Measurements from ENCODE around the gene AMIGO1.
"Not testable (repeated sequence)": the region's sequence is repeated elsewhere in the genome, so short reads cannot be mapped to it uniquely, and the experiment has no call there.

Gene AMIGO1

DNA sequence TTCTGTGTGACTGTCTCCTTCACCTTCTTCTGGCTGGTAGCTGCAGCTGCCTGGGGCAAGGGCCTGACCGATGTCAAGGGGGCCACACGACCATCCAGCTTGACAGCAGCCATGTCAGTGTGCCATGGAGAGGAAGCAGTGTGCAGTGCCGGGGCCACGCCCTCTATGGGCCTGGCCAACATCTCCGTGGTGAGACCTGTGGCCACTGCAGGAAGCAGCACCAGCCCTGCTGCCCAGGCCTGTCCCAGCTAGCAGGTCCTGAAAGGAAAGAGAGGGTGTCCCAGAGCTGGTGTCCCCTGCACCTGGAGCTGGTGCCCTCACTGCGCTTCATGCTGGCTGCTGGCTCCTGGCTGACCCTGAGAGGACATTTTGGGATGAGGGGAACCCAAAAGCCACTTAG is 31.7 kb downstream of the AMIGO1 start:
- TF ChIP-seq ZNF274 (IDR thresholded peaks at IDR 0.05; ENCODE audit: low read depth, low read length) = no peak
- no peak overlapping the region for H3K4me3 ChIP-seq (ENCODE audit: low read length)

DNA sequence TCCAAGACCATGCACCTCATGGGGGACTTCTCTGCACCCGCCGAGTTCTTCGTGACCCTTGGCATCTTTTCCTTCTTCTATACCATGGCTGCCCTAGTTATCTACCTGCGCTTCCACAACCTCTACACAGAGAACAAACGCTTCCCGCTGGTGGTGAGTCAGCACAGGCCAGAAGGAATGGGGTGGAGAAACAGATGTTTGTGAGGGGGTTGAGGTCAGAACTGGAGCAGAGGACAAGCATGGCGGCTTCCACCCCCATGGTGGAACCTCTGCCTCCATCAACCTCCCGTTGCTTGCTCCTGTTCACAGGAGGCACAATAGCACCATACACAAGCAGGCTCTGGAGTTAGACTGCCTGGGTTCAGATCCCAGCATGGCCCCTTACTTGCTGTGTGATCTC is 32.7 kb downstream of the AMIGO1 start:
- TF ChIP-seq ZNF274 (IDR thresholded peaks at IDR 0.05; ENCODE audit: low read depth, low read length) = no peak
- H3K4me3 ChIP-seq (ENCODE audit: low read length) = no peak overlapping the region

- TF ChIP-seq ZNF274 (IDR thresholded peaks at IDR 0.05; ENCODE audit: low read depth, low read length) = no peak
Observed at GRCh38 chr1:109475261-109475660, 34.3 kb downstream of the AMIGO1 start.

GRCh38 chr1:109474697-109475096 is 34.8 kb downstream of the AMIGO1 start:
- TF ChIP-seq ZNF274 (IDR thresholded peaks at IDR 0.05; ENCODE audit: low read depth, low read length) = no peak
- no peak overlapping the region for H3K4me3 ChIP-seq (ENCODE audit: low read length)

More at GRCh38 chr1:109475261-109475660, 34.3 kb downstream of the AMIGO1 start:
- no peak overlapping the region for H3K4me3 ChIP-seq (ENCODE audit: low read length)

DNA sequence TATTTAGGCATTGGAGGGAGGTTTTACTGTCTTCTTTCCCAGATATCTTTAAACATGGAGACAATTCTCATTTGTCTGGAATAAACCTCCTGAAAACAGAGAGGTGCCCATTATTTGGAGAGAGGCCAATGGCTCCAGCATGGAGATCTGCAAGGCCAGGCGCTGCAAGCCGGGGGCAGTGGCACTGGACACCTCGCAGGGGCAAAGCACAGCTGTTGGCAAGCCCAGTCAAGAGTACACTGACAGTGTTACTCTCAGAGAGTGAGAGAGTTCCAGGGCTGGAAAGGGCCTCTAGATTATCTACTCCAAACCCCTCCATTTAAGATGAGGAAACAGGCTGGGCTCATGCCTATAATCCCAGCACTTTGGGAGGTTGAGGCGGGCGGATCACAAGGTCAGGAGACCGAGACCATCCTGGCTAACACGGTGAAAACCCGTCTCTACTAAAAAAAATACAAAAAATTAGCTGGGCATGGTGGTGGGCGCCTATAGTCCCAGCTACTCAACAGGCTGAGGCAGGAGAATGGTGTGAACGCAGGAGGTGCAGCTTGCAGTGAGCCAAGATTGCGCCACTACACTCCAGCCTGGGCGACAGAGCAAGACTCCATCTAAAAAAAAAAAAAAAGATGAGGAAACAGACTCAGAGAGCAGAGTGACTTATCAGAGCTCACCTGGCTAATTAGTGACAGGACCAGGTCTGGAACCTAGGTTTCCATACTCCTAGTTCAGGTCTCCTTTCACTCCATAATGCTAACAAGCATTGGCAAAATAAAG is 36.1 kb downstream of the AMIGO1 start:
- H3K4me3 ChIP-seq (ENCODE audit: low read length) = not testable (repeated sequence)

GRCh38 chr1:109472779-109473178 is 36.7 kb downstream of the AMIGO1 start:
- no peak for TF ChIP-seq ZNF274 (IDR thresholded peaks at IDR 0.05; ENCODE audit: low read depth, low read length)
- no peak overlapping the region for H3K4me3 ChIP-seq (ENCODE audit: low read length)

- no peak for TF ChIP-seq ZNF274 (IDR thresholded peaks at IDR 0.05; ENCODE audit: low read depth, low read length)
- no peak overlapping the region for H3K4me3 ChIP-seq (ENCODE audit: low read length)
Observed at GRCh38 chr1:109470245-109470644, 39.3 kb downstream of the AMIGO1 start.

GRCh38 chr1:109468903-109469302 is 40.6 kb downstream of the AMIGO1 start:
- TF ChIP-seq ZNF274 (IDR thresholded peaks at IDR 0.05; ENCODE audit: low read depth, low read length) = no peak

GRCh38 chr1:109468061-109468460 is 41.5 kb downstream of the AMIGO1 start:
- no peak overlapping the region for H3K4me3 ChIP-seq (ENCODE audit: low read length)
- no peak for TF ChIP-seq ZNF274 (IDR thresholded peaks at IDR 0.05; ENCODE audit: low read depth, low read length)

More at GRCh38 chr1:109468903-109469302, 40.6 kb downstream of the AMIGO1 start:
- no peak overlapping the region for H3K4me3 ChIP-seq (ENCODE audit: low read length)

- H3K4me3 ChIP-seq (ENCODE audit: low read length) = no peak overlapping the region
- TF ChIP-seq ZNF274 (IDR thresholded peaks at IDR 0.05; ENCODE audit: low read depth, low read length) = no peak
Observed at GRCh38 chr1:109467301-109467777, 42.2 kb downstream of the AMIGO1 start.

- H3K4me3 ChIP-seq (ENCODE audit: low read length) = peak within 1 kb of the TSS; percentile 62; the same call in 1 of the 2 replicates
Observed at GRCh38 chr1:109466452-109467300, 42.9 kb downstream of the AMIGO1 start, which contains the start of gene SYPL2. SYPL2 (plus strand) TSS chr1:109466546; CDS start chr1:109466844, 298 bp downstream.

GRCh38 chr1:109466125-109466451 is 43.4 kb downstream of the AMIGO1 start:
- no peak for TF ChIP-seq ZNF274 (IDR thresholded peaks at IDR 0.05; ENCODE audit: low read depth, low read length)
- peak overlapping the region; percentile 62; the same call in 1 of the 2 replicates for H3K4me3 ChIP-seq (ENCODE audit: low read length)

More at GRCh38 chr1:109466452-109467300, 42.9 kb downstream of the AMIGO1 start, which contains the start of gene SYPL2:
- no peak for TF ChIP-seq ZNF274 (IDR thresholded peaks at IDR 0.05; ENCODE audit: low read depth, low read length)

DNA sequence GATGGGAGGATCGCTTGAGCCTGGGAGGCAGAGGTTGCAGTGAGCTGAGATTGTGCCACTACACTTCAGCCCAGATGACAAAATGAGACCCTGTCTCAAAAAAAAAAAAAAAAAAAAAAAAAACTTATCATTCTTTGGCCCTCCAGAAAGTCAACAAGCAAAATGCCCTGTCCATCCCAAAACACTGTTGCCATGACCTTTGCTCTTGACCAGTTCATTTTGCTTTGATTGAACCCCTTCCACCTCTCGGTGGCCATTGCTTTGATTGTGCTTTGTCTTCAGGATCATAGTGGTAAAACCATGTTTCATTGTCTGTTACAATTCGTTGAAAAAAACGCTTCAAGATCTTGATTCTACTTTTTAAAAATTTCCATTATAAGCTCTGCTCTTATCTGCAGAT is 51.7 kb downstream of the AMIGO1 start:
- TF ChIP-seq ZNF274 (IDR thresholded peaks at IDR 0.05; ENCODE audit: low read depth, low read length) = no peak
- H3K4me3 ChIP-seq (ENCODE audit: low read length) = no peak overlapping the region

GRCh38 chr1:109454497-109455133 is 54.9 kb downstream of the AMIGO1 start:
- H3K4me3 ChIP-seq (ENCODE audit: low read length) = no peak overlapping the region
- TF ChIP-seq ZNF274 (IDR thresholded peaks at IDR 0.05; ENCODE audit: low read depth, low read length) = no peak
